ENCODE measurements around the gene PCDHGA8. TPM values are rescaled to one million over a fixed set of nuclear protein-coding genes. Genes with fewer than 3 reads are reported as not detected.
"Not testable (repeated sequence)": the region's sequence is repeated elsewhere in the genome, so short reads cannot be mapped to it uniquely, and the experiment has no call there.

PCDHGA8 gene
- total RNA-seq, 1 donor from 2014 or later: 1.0 TPM

DNA sequence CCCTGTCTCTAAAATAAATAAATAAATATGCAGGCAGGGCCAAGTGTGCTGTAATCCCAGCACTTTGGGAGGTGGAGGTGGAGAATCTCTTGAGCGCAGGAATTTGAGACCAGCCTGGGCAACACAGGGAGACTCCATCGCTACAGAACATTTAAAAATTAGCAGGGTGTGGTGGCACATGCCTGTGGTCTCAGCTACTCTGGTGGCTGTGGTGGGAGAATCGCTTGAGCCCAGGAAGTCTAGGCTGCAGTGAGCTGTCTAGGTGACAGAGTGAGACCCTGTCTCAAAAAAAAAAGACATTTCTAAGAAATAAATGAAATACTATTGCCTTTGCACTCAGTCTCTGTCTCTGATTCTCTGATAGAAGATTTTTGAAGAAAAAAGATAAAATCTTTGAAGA, 19.1 kb downstream of the PCDHGA8 start:
- no peak for DNase-seq (ENCODE audit: low read depth)
- TF ChIP-seq, protein P1, sequence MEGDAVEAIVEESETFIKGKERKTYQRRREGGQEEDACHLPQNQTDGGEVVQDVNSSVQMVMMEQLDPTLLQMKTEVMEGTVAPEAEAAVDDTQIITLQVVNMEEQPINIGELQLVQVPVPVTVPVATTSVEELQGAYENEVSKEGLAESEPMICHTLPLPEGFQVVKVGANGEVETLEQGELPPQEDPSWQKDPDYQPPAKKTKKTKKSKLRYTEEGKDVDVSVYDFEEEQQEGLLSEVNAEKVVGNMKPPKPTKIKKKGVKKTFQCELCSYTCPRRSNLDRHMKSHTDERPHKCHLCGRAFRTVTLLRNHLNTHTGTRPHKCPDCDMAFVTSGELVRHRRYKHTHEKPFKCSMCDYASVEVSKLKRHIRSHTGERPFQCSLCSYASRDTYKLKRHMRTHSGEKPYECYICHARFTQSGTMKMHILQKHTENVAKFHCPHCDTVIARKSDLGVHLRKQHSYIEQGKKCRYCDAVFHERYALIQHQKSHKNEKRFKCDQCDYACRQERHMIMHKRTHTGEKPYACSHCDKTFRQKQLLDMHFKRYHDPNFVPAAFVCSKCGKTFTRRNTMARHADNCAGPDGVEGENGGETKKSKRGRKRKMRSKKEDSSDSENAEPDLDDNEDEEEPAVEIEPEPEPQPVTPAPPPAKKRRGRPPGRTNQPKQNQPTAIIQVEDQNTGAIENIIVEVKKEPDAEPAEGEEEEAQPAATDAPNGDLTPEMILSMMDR (conservative IDR thresholded peaks at IDR 0.05; ENCODE audit: low read depth, low read length): no peak
- H3K4me3 ChIP-seq (ENCODE audit: low read depth, low read length): no peak overlapping the region

DNA sequence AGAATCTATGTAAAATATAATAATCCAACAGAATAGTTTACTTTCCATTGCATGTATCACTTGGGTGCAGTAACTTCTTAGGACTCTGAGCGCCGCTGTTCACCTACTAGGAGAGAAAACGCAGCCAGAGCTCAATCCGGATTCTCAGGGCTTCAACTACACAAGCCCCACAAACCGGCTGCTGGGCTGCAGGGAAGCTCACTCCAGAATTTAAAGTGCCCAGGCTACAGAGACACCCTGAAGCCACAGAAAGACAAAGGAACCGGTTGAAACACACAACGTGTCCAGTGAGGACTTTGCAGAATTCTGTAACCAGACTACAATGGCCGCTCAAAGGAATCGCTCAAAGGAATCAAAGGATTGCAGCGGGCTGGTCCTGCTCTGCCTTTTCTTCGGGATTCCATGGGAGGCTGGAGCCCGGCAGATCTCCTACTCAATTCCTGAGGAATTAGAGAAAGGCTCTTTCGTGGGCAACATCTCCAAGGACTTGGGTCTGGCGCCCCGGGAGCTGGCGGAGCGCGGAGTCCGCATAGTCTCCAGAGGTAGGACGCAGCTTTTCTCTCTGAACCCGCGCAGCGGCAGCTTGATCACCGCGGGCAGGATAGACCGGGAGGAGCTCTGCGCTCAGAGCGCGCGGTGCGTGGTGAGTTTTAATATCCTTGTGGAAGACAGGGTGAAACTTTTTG, 20.6 kb downstream of the PCDHGA8 start, which contains the start of gene PCDHGA10:
Gene PCDHGA10 (plus strand): TSS at position 134 of the 686 bp plus-strand sequence. CDS start 189 bp downstream, at position 323.
- TF ChIP-seq, protein P1 (conservative IDR thresholded peaks at IDR 0.05; ENCODE audit: low read depth, low read length): peak; percentile 56
- peak within 1 kb of the TSS; percentile 44 for H3K4me3 ChIP-seq (ENCODE audit: low read depth, low read length)
- DNase-seq (ENCODE audit: low read depth): no peak

DNA sequence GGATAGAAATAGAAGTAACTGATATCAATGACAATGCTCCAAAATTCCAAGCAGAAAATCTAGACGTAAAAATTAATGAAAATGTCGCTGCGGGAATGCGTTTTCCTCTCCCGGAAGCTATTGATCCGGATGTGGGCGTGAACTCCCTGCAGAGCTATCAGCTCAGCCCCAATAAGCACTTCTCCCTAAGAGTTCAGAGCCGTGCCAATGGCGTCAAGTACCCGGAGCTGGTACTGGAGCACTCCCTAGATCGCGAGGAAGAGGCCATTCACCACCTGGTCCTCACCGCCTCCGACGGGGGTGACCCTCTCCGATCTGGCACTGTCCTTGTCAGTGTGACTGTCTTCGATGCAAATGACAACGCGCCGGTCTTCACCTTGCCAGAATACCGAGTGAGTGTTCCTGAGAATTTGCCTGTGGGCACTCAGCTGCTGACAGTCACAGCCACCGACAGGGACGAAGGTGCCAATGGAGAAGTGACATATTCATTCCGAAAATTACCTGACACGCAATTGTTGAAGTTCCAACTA, 21.2 kb downstream of the PCDHGA8 start:
- TF ChIP-seq, protein P1 (conservative IDR thresholded peaks at IDR 0.05; ENCODE audit: low read depth, low read length): no peak
- peak overlapping the region; percentile 44 for H3K4me3 ChIP-seq (ENCODE audit: low read depth, low read length)
- DNase-seq (ENCODE audit: low read depth): no peak

DNA sequence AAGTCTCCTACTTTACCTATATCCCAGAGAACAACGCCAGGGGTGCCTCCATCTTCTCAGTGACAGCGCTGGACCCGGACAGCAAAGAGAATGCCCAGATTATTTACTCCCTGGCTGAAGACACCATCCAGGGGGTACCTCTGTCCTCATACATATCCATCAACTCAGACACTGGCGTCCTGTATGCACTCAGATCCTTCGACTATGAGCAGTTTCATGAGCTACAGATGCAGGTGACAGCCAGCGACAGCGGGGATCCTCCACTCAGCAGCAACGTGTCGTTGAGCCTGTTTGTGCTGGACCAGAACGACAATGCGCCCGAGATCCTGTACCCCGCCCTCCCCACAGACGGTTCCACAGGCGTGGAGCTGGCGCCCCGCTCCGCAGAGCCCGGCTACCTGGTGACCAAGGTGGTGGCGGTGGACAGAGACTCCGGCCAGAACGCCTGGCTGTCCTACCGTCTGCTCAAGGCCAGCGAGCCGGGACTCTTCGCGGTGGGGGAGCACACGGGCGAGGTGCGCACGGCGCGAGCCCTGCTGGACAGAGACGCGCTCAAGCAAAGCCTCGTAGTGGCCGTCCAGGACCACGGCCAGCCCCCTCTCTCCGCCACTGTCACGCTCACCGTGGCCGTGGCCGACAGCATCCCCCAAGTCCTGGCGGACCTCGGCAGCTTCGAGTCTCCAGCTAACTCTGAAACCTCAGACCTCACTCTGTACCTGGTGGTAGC, 22.3 kb downstream of the PCDHGA8 start:
- not testable (repeated sequence) for DNase-seq (ENCODE audit: low read depth); H3K4me3 ChIP-seq (ENCODE audit: low read depth, low read length)

DNA sequence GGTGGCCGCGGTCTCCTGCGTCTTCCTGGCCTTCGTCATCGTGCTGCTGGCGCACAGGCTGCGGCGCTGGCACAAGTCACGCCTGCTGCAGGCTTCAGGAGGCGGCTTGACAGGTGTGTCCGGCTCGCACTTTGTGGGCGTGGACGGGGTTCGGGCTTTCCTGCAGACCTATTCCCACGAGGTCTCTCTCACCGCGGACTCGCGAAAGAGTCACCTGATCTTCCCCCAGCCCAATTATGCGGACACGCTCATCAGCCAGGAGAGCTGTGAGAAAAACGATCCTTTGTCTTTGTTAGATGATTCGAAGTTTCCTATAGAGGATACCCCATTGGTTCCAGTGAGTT, 22.8 kb downstream of the PCDHGA8 start:
- not testable (repeated sequence) for H3K4me3 ChIP-seq (ENCODE audit: low read depth, low read length); DNase-seq (ENCODE audit: low read depth)

DNA sequence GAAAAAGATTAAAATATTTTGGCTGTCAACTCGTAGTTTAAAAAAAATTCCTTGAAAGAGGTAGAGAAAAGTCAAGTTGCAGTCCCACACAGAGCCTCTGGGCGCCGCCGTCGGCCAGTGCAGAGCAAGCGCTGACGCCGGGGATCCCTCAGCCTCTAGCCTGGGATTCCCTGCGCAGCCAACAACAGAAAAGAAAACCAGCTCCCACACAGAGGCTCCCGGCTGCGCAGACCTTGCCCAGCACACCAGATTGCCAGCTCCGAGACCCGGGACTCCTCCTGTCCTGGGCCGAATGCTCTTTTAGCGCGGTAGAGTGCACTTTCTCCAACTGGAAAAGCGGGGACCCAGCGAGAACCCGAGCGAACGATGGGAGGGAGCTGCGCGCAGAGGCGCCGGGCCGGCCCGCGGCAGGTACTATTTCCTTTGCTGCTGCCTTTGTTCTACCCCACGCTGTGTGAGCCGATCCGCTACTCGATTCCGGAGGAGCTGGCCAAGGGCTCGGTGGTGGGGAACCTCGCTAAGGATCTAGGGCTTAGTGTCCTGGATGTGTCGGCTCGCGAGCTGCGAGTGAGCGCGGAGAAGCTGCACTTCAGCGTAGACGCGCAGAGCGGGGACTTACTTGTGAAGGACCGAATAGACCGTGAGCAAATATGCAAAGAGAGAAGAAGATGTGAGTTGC, 25.2 kb downstream of the PCDHGA8 start, which contains the start of gene PCDHGB7:
Gene PCDHGB7 (plus strand): TSS at position 184 of the 679 bp plus-strand sequence. CDS start 183 bp downstream, at position 367.
- not testable (repeated sequence) for DNase-seq (ENCODE audit: low read depth)
- H3K4me3 ChIP-seq (ENCODE audit: low read depth, low read length): peak within 1 kb of the TSS; percentile 55
- TF ChIP-seq, protein P1 (conservative IDR thresholded peaks at IDR 0.05; ENCODE audit: low read depth, low read length): peak; percentile 80

DNA sequence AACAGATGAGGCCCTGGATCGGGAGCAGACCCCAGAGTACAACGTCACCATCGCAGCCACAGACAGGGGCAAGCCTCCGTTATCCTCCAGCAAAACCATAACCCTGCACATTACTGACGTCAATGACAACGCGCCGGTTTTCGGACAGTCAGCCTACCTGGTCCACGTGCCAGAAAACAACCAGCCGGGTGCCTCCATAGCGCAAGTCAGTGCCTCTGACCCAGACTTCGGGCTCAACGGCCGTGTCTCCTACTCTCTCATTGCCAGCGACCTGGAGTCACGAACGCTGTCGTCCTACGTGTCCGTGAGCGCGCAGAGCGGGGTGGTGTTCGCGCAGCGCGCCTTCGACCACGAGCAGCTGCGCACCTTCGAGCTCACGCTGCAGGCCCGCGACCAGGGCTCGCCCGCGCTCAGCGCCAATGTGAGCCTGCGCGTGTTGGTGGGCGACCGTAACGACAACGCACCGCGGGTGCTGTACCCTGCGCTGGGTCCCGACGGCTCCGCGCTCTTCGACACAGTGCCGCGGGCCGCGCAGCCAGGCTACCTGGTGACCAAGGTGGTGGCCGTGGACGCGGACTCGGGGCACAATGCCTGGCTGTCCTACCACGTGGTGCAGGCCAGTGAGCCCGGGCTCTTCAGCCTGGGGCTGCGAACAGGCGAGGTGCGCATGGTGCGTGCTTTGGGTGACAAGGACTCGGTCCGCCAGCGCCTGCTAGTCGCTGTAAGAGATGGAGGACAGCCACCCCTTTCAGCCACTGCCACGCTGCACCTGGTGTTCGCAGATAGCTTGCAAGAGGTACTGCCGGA, 26.8 kb downstream of the PCDHGA8 start:
- TF ChIP-seq, protein P1 (conservative IDR thresholded peaks at IDR 0.05; ENCODE audit: low read depth, low read length): no peak
- H3K4me3 ChIP-seq (ENCODE audit: low read depth, low read length): no peak overlapping the region
- no peak for DNase-seq (ENCODE audit: low read depth)
